ENCODE data around the gene PHACTR3.

- no peak for TF ChIP-seq CTCF (conservative IDR thresholded peaks at IDR 0.05; ENCODE audit: low read depth in 2 of 2)
- no peak for TF ChIP-seq EZH2 (IDR thresholded peaks at IDR 0.05; ENCODE audit: low read depth, unreplicated experiment)
- TF ChIP-seq REST (IDR thresholded peaks at IDR 0.05; ENCODE audit: unreplicated experiment), result no peak
- no peak for TF ChIP-seq POLR2AphosphoS5 (IDR thresholded peaks at IDR 0.05; ENCODE audit: low read depth)
- TF ChIP-seq STAT1 (IDR thresholded peaks at IDR 0.05; ENCODE audit: unreplicated experiment), result no peak
- no peak for TF ChIP-seq EZH2phosphoT487 (IDR thresholded peaks at IDR 0.05; ENCODE audit: unreplicated experiment)
- no peak for TF ChIP-seq ZNF114 (CRISPR knock-in tag; IDR thresholded peaks at IDR 0.05)
- TF ChIP-seq JUNB (IDR thresholded peaks at IDR 0.05; ENCODE audit: unreplicated experiment), result no peak
- no peak for TF ChIP-seq ETS1 (IDR thresholded peaks at IDR 0.05)
- no peak for TF ChIP-seq CREB1 (CRISPR knock-in tag; IDR thresholded peaks at IDR 0.05; ENCODE audit: low read depth)
- TF ChIP-seq NANOG (IDR thresholded peaks at IDR 0.05; ENCODE audit: borderline replicate concordance), result no peak
- TF ChIP-seq ZNF331 (CRISPR knock-in tag; IDR thresholded peaks at IDR 0.05; ENCODE audit: low read depth), result no peak
- TF ChIP-seq ZNF462 (CRISPR knock-in tag; IDR thresholded peaks at IDR 0.05), result no peak
These were observed 24.0 kb upstream of the PHACTR3 start for GRCh38 chr20:59580146-59580946.
